ENCODE data around the gene VSTM5. TPM values are rescaled to one million over a fixed set of nuclear protein-coding genes. Genes with fewer than 3 reads are reported as not detected.

VSTM5 gene
- total RNA-seq, 1 donor from 2014 or later, result not detected

DNA sequence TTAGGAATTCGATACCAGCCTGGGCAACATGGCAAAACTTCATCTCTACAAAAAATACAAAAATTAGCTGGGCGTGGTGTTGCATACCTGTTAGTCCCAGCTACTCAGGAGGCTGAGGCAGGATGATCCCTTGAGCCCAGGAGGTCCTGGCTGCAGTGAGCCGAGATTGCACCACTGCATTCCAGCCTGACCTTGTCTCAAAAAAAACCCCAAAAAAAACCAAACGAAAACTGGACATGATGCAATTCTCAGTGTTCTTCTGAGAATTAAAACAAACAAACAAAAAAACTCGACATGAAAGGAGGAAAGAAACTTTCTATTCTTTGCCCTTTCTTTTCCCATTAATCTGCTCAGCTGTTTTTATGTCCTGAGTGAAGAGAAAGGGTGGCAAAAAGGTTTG, 58.9 kb downstream of the VSTM5 start:
- Mint-ChIP-seq H3K36me3 (peaks cover 44% of the 10 kb centered on the region), H3K4me1 (peaks cover 15% of the 10 kb centered on the region), H3K27me3 (ENCODE audit: low read depth) (no peaks in the 10 kb centered on the region), H3K4me3 (no peak overlapping the region), H3K27ac (no peak overlapping the region), H3K9me3 (no peaks in the 10 kb centered on the region)
- no peak for DNase-seq (ENCODE audit: low spot score in 2 of 2, unreplicated experiment in 2 of 2)
- TF ChIP-seq, protein P1, sequence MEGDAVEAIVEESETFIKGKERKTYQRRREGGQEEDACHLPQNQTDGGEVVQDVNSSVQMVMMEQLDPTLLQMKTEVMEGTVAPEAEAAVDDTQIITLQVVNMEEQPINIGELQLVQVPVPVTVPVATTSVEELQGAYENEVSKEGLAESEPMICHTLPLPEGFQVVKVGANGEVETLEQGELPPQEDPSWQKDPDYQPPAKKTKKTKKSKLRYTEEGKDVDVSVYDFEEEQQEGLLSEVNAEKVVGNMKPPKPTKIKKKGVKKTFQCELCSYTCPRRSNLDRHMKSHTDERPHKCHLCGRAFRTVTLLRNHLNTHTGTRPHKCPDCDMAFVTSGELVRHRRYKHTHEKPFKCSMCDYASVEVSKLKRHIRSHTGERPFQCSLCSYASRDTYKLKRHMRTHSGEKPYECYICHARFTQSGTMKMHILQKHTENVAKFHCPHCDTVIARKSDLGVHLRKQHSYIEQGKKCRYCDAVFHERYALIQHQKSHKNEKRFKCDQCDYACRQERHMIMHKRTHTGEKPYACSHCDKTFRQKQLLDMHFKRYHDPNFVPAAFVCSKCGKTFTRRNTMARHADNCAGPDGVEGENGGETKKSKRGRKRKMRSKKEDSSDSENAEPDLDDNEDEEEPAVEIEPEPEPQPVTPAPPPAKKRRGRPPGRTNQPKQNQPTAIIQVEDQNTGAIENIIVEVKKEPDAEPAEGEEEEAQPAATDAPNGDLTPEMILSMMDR (IDR thresholded peaks at IDR 0.05; ENCODE audit: unreplicated experiment), result no peak

GRCh38 chr11:93784935-93785360, 65.5 kb downstream of the VSTM5 start:
- TF ChIP-seq, protein P1 (IDR thresholded peaks at IDR 0.05; ENCODE audit: unreplicated experiment), result no peak
- peaks cover 37% of the 10 kb centered on the region for H3K4me1 Mint-ChIP-seq
- no peaks in the 10 kb centered on the region for H3K27me3 Mint-ChIP-seq (ENCODE audit: low read depth)
- H3K27ac Mint-ChIP-seq, result peak overlapping the region; percentile 96
- no peak for DNase-seq (ENCODE audit: low spot score in 2 of 2, unreplicated experiment in 2 of 2)
- peak overlapping the region; percentile 95 for H3K4me3 Mint-ChIP-seq
- peaks cover 2% of the 10 kb centered on the region for H3K9me3 Mint-ChIP-seq
- H3K36me3 Mint-ChIP-seq, result peaks cover 9% of the 10 kb centered on the region

GRCh38 chr11:93784145-93784934, 66.1 kb downstream of the VSTM5 start, which contains the start of gene MED17:
TSS of gene MED17 (plus strand) at chr11:93784282. CDS start at chr11:93784514, 232 bp downstream.
- Mint-ChIP-seq H3K36me3 (peaks cover 7% of the 10 kb centered on the region), H3K4me3 (peak within 1 kb of the TSS; percentile 95), H3K27me3 (ENCODE audit: low read depth) (no peaks in the 10 kb centered on the region), H3K4me1 (peaks cover 37% of the 10 kb centered on the region), H3K27ac (peak within 1 kb of the TSS; percentile 96), H3K9me3 (peaks cover 6% of the 10 kb centered on the region)
- peak; percentile 78 to 88 for DNase-seq (ENCODE audit: low spot score in 2 of 2, unreplicated experiment in 2 of 2)
- TF ChIP-seq, protein P1 (IDR thresholded peaks at IDR 0.05; ENCODE audit: unreplicated experiment), result peak; percentile 3

DNA sequence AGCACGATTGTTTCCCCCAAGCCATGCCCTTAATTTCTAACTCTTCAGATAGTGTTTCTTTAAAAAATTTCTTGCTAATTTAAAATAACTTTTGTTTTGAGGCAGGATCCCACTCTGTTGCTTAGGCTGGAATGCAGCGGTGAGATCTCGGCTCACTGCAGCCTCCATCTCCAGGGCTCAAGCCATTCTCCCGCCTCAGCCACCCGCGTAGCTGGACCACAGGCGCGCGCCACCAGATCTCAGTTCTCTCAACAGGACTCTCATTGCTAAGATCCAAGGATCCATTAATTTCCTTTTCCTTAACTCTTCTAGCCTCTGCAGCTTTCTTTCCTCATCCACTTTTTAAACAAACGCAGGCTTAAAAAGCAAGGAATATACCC, 66.7 kb downstream of the VSTM5 start:
- H3K36me3 Mint-ChIP-seq, result peaks cover 5% of the 10 kb centered on the region
- H3K27me3 Mint-ChIP-seq (ENCODE audit: low read depth), result no peaks in the 10 kb centered on the region
- peaks cover 6% of the 10 kb centered on the region for H3K9me3 Mint-ChIP-seq
- H3K27ac Mint-ChIP-seq, result peak overlapping the region; percentile 96
- DNase-seq (ENCODE audit: low spot score in 2 of 2, unreplicated experiment in 2 of 2), result no peak
- TF ChIP-seq, protein P1 (IDR thresholded peaks at IDR 0.05; ENCODE audit: unreplicated experiment), result no peak
- peaks cover 37% of the 10 kb centered on the region for H3K4me1 Mint-ChIP-seq
- peak overlapping the region; percentile 95 for H3K4me3 Mint-ChIP-seq

DNA sequence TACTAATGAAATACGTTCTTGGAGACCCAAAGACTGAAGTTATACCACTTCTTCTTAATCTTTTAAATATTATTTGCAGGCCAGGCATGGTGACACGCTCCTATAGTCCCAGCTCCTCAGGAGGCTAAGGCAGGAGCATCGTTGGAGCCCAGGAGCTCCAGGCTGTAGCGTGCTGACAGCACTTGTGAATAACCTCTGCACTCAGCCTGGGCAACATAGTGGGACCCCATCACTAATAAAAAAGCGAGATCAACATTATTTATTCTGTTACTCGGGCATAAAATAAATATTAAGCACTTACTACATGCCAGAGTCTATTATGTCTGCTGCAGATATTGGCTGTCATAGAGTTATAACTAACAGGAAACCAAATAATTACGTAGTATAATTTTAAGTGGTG, 67.1 kb downstream of the VSTM5 start:
- Mint-ChIP-seq H3K27ac (no peak overlapping the region), H3K36me3 (peaks cover 3% of the 10 kb centered on the region), H3K9me3 (peaks cover 6% of the 10 kb centered on the region), H3K4me1 (peaks cover 37% of the 10 kb centered on the region), H3K27me3 (ENCODE audit: low read depth) (no peaks in the 10 kb centered on the region), H3K4me3 (peak overlapping the region; percentile 95)
- TF ChIP-seq, protein P1 (IDR thresholded peaks at IDR 0.05; ENCODE audit: unreplicated experiment), result no peak
- DNase-seq (ENCODE audit: low spot score in 2 of 2, unreplicated experiment in 2 of 2), result no peak
